ENCODE results near the gene PKIG. TPM values are rescaled to one million over a fixed set of nuclear protein-coding genes. Genes with fewer than 3 reads are reported as not detected.

PKIG gene
- total RNA-seq, 1 experiment from 2014 or later, result 27.0 TPM

DNA sequence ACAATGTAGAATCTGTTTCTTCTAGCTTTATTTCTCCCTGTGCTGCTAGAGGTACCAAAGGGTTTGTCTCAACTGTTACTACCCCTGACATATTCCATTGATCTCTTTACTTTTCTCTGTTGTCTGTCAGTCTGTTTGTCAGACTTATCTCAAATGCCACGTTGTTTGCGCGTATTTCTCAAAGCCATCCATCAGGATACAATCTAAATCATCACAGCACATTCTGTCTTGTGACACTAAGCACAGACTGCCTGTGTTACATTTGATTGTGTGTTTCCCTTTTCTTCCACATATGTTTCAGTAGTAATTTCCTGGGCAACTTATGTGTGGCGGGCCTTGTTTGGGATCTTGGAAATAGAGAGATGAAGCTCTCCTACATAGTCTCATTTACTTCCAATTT lies 30.3 kb upstream of the PKIG start:
- Mint-ChIP-seq H3K4me3 (no peak overlapping the region), H3K9me3 (no peaks in the 10 kb centered on the region), H3K27me3 (ENCODE audit: low read depth) (no peaks in the 10 kb centered on the region; the same call in 1 of the 2 replicates), H3K36me3 (ENCODE audit: insufficient read depth in 1 of 3, low read depth in 3 of 3) (no peaks in the 10 kb centered on the region), H3K27ac (no peak overlapping the region), H3K4me1 (peaks cover 2 to 3% of the 10 kb centered on the region in 2 experiments; a peak in 1 of 4 replicates)
- Histone ChIP-seq H2BK20ac (ENCODE audit: low read depth, low read length, poor library complexity, severe bottlenecking) (no peak overlapping the region), H4K8ac (replicated peaks; ENCODE audit: insufficient read length, low read depth, low read length) (no peak overlapping the region), H3K79me1 (ENCODE audit: insufficient read depth, low read depth, low read length, poor library complexity, severe bottlenecking) (no peaks in the 10 kb centered on the region), H2AK5ac (ENCODE audit: insufficient read length, low read length) (no peak overlapping the region), H3K56ac (ENCODE audit: insufficient read length, low read depth, low read length) (no peak overlapping the region), H4K91ac (ENCODE audit: insufficient read length, low read depth, low read length) (no peak overlapping the region), H4K20me1 (ENCODE audit: control insufficient read depth, insufficient read depth, insufficient read length) (no peaks in the 10 kb centered on the region), H3K4me1 (ENCODE audit: insufficient read depth, low read length) (no peaks in the 10 kb centered on the region), H4K5ac (ENCODE audit: insufficient read length, low read depth, low read length) (no peak overlapping the region), H3K23ac (ENCODE audit: insufficient read length, low read depth, low read length) (peak overlapping the region; percentile 69), H3K4ac (ENCODE audit: low read depth, low read length) (no peak overlapping the region), H3K9ac (ENCODE audit: extremely low read depth, insufficient read length, low read length) (no peak overlapping the region), H2BK12ac (ENCODE audit: insufficient read length, low read depth, low read length) (no peak overlapping the region), H2BK15ac (ENCODE audit: low read depth, low read length) (no peak overlapping the region), H3K9me3 (ENCODE audit: control insufficient read depth, low read depth, low read length) (no peaks in the 10 kb centered on the region), H3K23me2 (ENCODE audit: insufficient read length, low read depth, low read length, poor library complexity, severe bottlenecking) (no peaks in the 10 kb centered on the region), H3T11ph (ENCODE audit: low read length) (no peak overlapping the region), H2AFZ (ENCODE audit: low read length) (no peak overlapping the region), H3K4me2 (ENCODE audit: insufficient read depth, insufficient read length, low read length) (no peak overlapping the region), H2BK120ac (ENCODE audit: low read depth, low read length, poor library complexity, severe bottlenecking) (no peak overlapping the region), H3K79me2 (ENCODE audit: insufficient read depth, low read length) (0 out of 2 replicates have a peak, but pooled peaks cover 3% of the 10 kb centered on the region), H3K14ac (ENCODE audit: insufficient read depth, low read length) (no peak overlapping the region), H3K18ac (ENCODE audit: insufficient read length, low read depth, low read length) (no peak overlapping the region), H2BK5ac (ENCODE audit: insufficient read length, low read length) (no peak overlapping the region), H3K27ac (ENCODE audit: insufficient read length, low read depth, low read length) (no peak overlapping the region), H3K27me3 (ENCODE audit: insufficient read depth, low read length) (no peaks in the 10 kb centered on the region)
- no peak for TF ChIP-seq CTCF (conservative IDR thresholded peaks at IDR 0.05)
- DNase-seq, result no peak
- no CpG with 5 or more reads among the region's 4 CpGs for WGBS (ENCODE audit: extremely low coverage, insufficient read length, low lambda C conversion rate)
